ENCODE data around the gene PDE1C.

PDE1C gene

DNA sequence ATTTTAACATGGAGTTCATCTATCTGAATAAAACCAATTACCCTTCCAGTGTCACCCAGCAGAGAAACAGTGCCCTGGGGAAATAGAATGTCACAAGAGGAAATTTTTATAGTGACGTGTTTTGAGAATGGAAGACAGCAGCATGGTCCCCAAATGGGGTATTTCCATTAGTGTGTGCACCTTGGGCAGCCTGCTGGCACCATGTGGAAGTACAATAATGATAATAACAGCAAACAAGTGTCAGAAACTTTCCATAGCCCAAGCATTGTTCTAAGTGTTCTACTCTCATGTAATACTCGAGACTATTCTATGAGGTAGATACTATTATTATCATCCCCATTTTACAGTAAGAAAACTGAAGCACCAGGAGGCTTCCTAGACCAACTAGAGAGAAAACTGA lies 2.2 kb upstream of the PDE1C start:
- H3K14ac ChIP-seq (ENCODE audit: low read length in 2 of 2) = no peak overlapping the region
- WGBS = 95% methylated on average over 2 of the region's 2 CpGs

DNA sequence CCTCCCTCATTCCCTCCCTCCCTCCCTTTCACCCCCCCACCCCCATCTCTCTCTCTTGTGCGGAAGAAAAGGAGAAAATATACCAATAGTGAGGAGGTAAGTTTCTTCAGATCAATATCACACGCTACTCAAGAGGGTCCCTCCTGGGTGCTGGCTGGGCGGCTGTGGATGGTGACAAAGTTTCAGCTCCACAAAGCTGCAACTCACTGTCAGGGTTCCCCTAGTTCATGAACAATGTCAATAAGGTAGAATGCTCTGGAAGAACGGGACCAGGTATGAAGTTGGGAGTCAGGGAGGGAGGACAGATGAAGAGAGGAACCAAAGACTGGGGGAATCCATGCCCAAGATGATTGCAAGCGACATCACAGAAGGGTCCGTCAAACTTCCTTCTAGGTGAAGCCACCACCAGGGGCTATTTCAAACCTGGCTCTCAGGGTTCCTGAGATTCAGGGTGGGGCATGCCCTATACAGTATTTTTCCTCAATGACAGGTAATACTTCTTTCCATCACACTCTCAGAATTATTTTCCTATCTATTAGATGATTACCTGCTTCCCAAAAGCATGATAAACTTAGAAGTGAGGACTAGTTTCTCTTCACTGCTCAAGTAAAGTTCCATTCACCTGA lies 1.4 kb upstream of the PDE1C start:
- peaks cover 0 to 6% of the 10 kb centered on the region in 2 experiments for H3K27me3 ChIP-seq (ENCODE audit: control insufficient read depth in 1 of 2, insufficient read depth in 1 of 2, low read length in 2 of 2)
- H3K4me1 ChIP-seq (ENCODE audit: control insufficient read depth, insufficient read depth, low read depth, low read length) = peaks cover 2% of the 10 kb centered on the region
- peak overlapping the region; percentile 81 for H3K4me2 ChIP-seq (ENCODE audit: low read length, poor library complexity, severe bottlenecking)
- H4K91ac ChIP-seq (ENCODE audit: low read length) = no peak overlapping the region
- H2AFZ ChIP-seq (ENCODE audit: low read depth, low read length) = no peak overlapping the region
- H3K9me3 ChIP-seq (ENCODE audit: control insufficient read depth, low read length) = no peaks in the 10 kb centered on the region
- peaks cover 0 to 2% of the 10 kb centered on the region in 2 experiments for H3K36me3 ChIP-seq (ENCODE audit: control insufficient read depth in 1 of 2, insufficient read depth in 2 of 2, low read depth in 1 of 2, low read length in 2 of 2)
- no peak overlapping the region for H3K27ac ChIP-seq (ENCODE audit: low read length, poor library complexity, severe bottlenecking)
- H3K9ac ChIP-seq (ENCODE audit: low read length) = peak overlapping the region; percentile 88
- H3K79me1 ChIP-seq (replicated peaks; ENCODE audit: low read length, poor library complexity, severe bottlenecking) = peaks cover 5% of the 10 kb centered on the region
- H3K14ac ChIP-seq (ENCODE audit: low read length in 2 of 2) = no peak overlapping the region
- peak overlapping the region; percentile 17 for H2AK5ac ChIP-seq (ENCODE audit: low read length, severe bottlenecking)
- no peak overlapping the region for H2BK120ac ChIP-seq (ENCODE audit: low read depth, low read length)
- H2BK12ac ChIP-seq (ENCODE audit: low read length in 2 of 2) = no peak overlapping the region
- H3K4ac ChIP-seq (ENCODE audit: low read depth in 1 of 2, low read length in 2 of 2) = no peak overlapping the region
- 43% methylated on average over 5 of the region's 6 CpGs for WGBS
- H4K8ac ChIP-seq (ENCODE audit: low read length) = peak overlapping the region; percentile 85
- no peak for DNase-seq
- H3K18ac ChIP-seq (ENCODE audit: low read depth in 1 of 2, low read length in 2 of 2) = no peak overlapping the region
- H3K4me3 ChIP-seq (ENCODE audit: insufficient read depth in 1 of 2, low read depth in 1 of 2, low read length in 2 of 2) = peak overlapping the region; percentile 86 to 89
- H2BK15ac ChIP-seq (ENCODE audit: low read depth, poor library complexity, severe bottlenecking) = no peak overlapping the region
- H2BK5ac ChIP-seq (ENCODE audit: low read depth, low read length, poor library complexity, severe bottlenecking) = peak overlapping the region; percentile 35
- H3K23ac ChIP-seq (ENCODE audit: low read length in 2 of 2) = no peak overlapping the region

More for the DNA sequence above, 2.2 kb upstream of the PDE1C start:
- no peak overlapping the region for H2AK5ac ChIP-seq (ENCODE audit: low read length, severe bottlenecking)
- no peaks in the 10 kb centered on the region for H3K9me3 ChIP-seq (ENCODE audit: control insufficient read depth, low read length)
- H2BK120ac ChIP-seq (ENCODE audit: low read depth, low read length) = no peak overlapping the region
- no peak overlapping the region for H2BK12ac ChIP-seq (ENCODE audit: low read length in 2 of 2)
- no peaks in the 10 kb centered on the region for H3K36me3 ChIP-seq (ENCODE audit: control insufficient read depth in 1 of 2, insufficient read depth in 2 of 2, low read depth in 1 of 2, low read length in 2 of 2)
- no peak overlapping the region for H3K27ac ChIP-seq (ENCODE audit: low read length, poor library complexity, severe bottlenecking)
- H4K8ac ChIP-seq (ENCODE audit: low read length) = no peak overlapping the region
- H3K4me2 ChIP-seq (ENCODE audit: low read length, poor library complexity, severe bottlenecking) = no peak overlapping the region
- H3K4ac ChIP-seq (ENCODE audit: low read depth in 1 of 2, low read length in 2 of 2) = no peak overlapping the region
- H2AFZ ChIP-seq (ENCODE audit: low read depth, low read length) = no peak overlapping the region
- no peak overlapping the region for H3K23ac ChIP-seq (ENCODE audit: low read length in 2 of 2)
- H3K27me3 ChIP-seq (ENCODE audit: control insufficient read depth in 1 of 2, insufficient read depth in 1 of 2, low read length in 2 of 2) = peaks cover 0 to 6% of the 10 kb centered on the region in 2 experiments
- H4K91ac ChIP-seq (ENCODE audit: low read length) = no peak overlapping the region
- no peak overlapping the region for H2BK15ac ChIP-seq (ENCODE audit: low read depth, poor library complexity, severe bottlenecking)
- no peak overlapping the region for H3K18ac ChIP-seq (ENCODE audit: low read depth in 1 of 2, low read length in 2 of 2)
- H3K4me1 ChIP-seq (ENCODE audit: control insufficient read depth, insufficient read depth, low read depth, low read length) = peaks cover 2% of the 10 kb centered on the region
- H3K9ac ChIP-seq (ENCODE audit: low read length) = no peak overlapping the region
- H3K4me3 ChIP-seq (ENCODE audit: insufficient read depth in 1 of 2, low read depth in 1 of 2, low read length in 2 of 2) = peak overlapping the region in 1 of 2 experiments; percentile 89
- peaks cover 5% of the 10 kb centered on the region for H3K79me1 ChIP-seq (replicated peaks; ENCODE audit: low read length, poor library complexity, severe bottlenecking)
- DNase-seq = no peak
- H2BK5ac ChIP-seq (ENCODE audit: low read depth, low read length, poor library complexity, severe bottlenecking) = no peak overlapping the region

DNA sequence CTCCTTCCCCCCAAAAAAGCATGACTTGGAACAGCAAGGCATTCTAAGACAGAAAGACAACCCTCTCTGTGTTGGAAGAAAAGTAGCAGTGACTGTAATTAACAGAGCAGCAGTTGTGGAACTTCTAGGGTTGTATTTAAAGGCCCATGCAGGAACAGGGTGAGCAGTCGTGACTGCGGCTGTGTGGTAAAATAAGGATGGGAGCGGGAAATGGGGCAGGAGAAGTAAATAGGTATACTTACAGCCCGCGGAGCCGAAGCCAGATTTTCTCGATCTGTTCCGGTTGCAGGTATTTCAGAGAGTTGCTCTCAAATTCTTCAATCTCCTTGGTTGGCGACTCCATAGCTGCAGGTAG lies 179 bp downstream of the PDE1C start:
- no peaks in the 10 kb centered on the region for H3K9me3 ChIP-seq (ENCODE audit: control insufficient read depth, low read length)
- peak overlapping the region; percentile 83 for H2AFZ ChIP-seq (ENCODE audit: low read depth, low read length)
- H3K36me3 ChIP-seq (ENCODE audit: control insufficient read depth in 1 of 2, insufficient read depth in 2 of 2, low read depth in 1 of 2, low read length in 2 of 2) = peaks cover 0 to 2% of the 10 kb centered on the region in 2 experiments
- H3K18ac ChIP-seq (ENCODE audit: low read depth in 1 of 2, low read length in 2 of 2) = peak overlapping the region; percentile 58 to 86
- peak overlapping the region; percentile 10 for H2BK5ac ChIP-seq (ENCODE audit: low read depth, low read length, poor library complexity, severe bottlenecking)
- H3K14ac ChIP-seq (ENCODE audit: low read length in 2 of 2) = peak overlapping the region in 1 of 2 experiments; percentile 96
- H2BK12ac ChIP-seq (ENCODE audit: low read length in 2 of 2) = peak overlapping the region in 1 of 2 experiments; percentile 57
- peak; percentile 27 for DNase-seq
- no peak overlapping the region for H2AK5ac ChIP-seq (ENCODE audit: low read length, severe bottlenecking)
- H3K27ac ChIP-seq (ENCODE audit: low read length, poor library complexity, severe bottlenecking) = peak overlapping the region; percentile 69
- peaks cover 2% of the 10 kb centered on the region for H3K4me1 ChIP-seq (ENCODE audit: control insufficient read depth, insufficient read depth, low read depth, low read length)
- H3K9ac ChIP-seq (ENCODE audit: low read length) = peak overlapping the region; percentile 88
- peaks cover 8% of the 10 kb centered on the region for H3K79me1 ChIP-seq (replicated peaks; ENCODE audit: low read length, poor library complexity, severe bottlenecking)
- H3K23ac ChIP-seq (ENCODE audit: low read length in 2 of 2) = no peak overlapping the region
- peak overlapping the region; percentile 88 for H3K4me2 ChIP-seq (ENCODE audit: low read length, poor library complexity, severe bottlenecking)
- H3K4me3 ChIP-seq (ENCODE audit: insufficient read depth in 1 of 2, low read depth in 1 of 2, low read length in 2 of 2) = peak overlapping the region; percentile 86 to 89
- no peak overlapping the region for H2BK15ac ChIP-seq (ENCODE audit: low read depth, poor library complexity, severe bottlenecking)
- peak overlapping the region in 1 of 2 experiments; percentile 45 for H3K4ac ChIP-seq (ENCODE audit: low read depth in 1 of 2, low read length in 2 of 2)
- H4K91ac ChIP-seq (ENCODE audit: low read length) = no peak overlapping the region
- WGBS = 10% methylated on average over 9 of the region's 9 CpGs
- no peak overlapping the region for H2BK120ac ChIP-seq (ENCODE audit: low read depth, low read length)
- H3K27me3 ChIP-seq (ENCODE audit: control insufficient read depth in 1 of 2, insufficient read depth in 1 of 2, low read length in 2 of 2) = peaks cover 0 to 6% of the 10 kb centered on the region in 2 experiments
- H4K8ac ChIP-seq (ENCODE audit: low read length) = no peak overlapping the region

DNA sequence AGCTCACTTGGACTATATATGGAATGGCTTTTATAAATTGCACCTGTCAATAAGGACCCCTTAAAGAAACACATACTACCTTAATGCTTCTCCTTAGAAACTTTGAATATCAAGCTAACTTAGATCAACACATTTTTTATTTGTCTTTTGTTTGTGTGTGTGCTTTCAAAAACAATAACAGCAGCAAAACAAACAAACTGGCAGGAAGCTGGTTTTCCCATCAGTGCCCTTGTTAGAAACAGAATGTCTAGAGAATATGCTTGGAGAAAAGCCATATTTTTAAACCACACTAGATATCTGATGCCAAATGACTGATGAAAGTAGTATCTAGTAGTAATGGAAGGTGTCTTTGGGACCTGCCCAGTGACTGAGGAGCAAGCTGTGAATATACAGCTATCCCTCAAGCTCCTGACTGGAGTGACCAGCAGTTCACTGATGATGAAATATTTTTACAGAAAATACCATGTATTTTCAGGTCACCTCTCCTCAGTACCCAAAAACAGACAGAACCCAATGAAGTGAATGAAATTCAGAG lies 1.0 kb downstream of the PDE1C start:
- peak overlapping the region in 1 of 2 experiments; percentile 89 for H3K4me3 ChIP-seq (ENCODE audit: insufficient read depth in 1 of 2, low read depth in 1 of 2, low read length in 2 of 2)
- H2BK15ac ChIP-seq (ENCODE audit: low read depth, poor library complexity, severe bottlenecking) = no peak overlapping the region
- peaks cover 10% of the 10 kb centered on the region for H3K79me1 ChIP-seq (replicated peaks; ENCODE audit: low read length, poor library complexity, severe bottlenecking)
- no peaks in the 10 kb centered on the region for H3K9me3 ChIP-seq (ENCODE audit: control insufficient read depth, low read length)
- no peak overlapping the region for H3K14ac ChIP-seq (ENCODE audit: low read length in 2 of 2)
- H3K27ac ChIP-seq (ENCODE audit: low read length, poor library complexity, severe bottlenecking) = no peak overlapping the region
- H2BK12ac ChIP-seq (ENCODE audit: low read length in 2 of 2) = no peak overlapping the region
- peak overlapping the region; percentile 88 for H3K4me2 ChIP-seq (ENCODE audit: low read length, poor library complexity, severe bottlenecking)
- no peak overlapping the region for H3K4ac ChIP-seq (ENCODE audit: low read depth in 1 of 2, low read length in 2 of 2)
- H2AK5ac ChIP-seq (ENCODE audit: low read length, severe bottlenecking) = no peak overlapping the region
- H2AFZ ChIP-seq (ENCODE audit: low read depth, low read length) = no peak overlapping the region
- no peak overlapping the region for H3K18ac ChIP-seq (ENCODE audit: low read depth in 1 of 2, low read length in 2 of 2)
- H3K23ac ChIP-seq (ENCODE audit: low read length in 2 of 2) = no peak overlapping the region
- no peak overlapping the region for H2BK5ac ChIP-seq (ENCODE audit: low read depth, low read length, poor library complexity, severe bottlenecking)
- peaks cover 2% of the 10 kb centered on the region for H3K4me1 ChIP-seq (ENCODE audit: control insufficient read depth, insufficient read depth, low read depth, low read length)
- DNase-seq = no peak
- peak overlapping the region; percentile 88 for H3K9ac ChIP-seq (ENCODE audit: low read length)
- H4K91ac ChIP-seq (ENCODE audit: low read length) = no peak overlapping the region
- peaks cover 0 to 2% of the 10 kb centered on the region in 2 experiments for H3K36me3 ChIP-seq (ENCODE audit: control insufficient read depth in 1 of 2, insufficient read depth in 2 of 2, low read depth in 1 of 2, low read length in 2 of 2)
- no peak overlapping the region for H2BK120ac ChIP-seq (ENCODE audit: low read depth, low read length)
- H3K27me3 ChIP-seq (ENCODE audit: control insufficient read depth in 1 of 2, insufficient read depth in 1 of 2, low read length in 2 of 2) = peaks cover 0 to 6% of the 10 kb centered on the region in 2 experiments
- no peak overlapping the region for H4K8ac ChIP-seq (ENCODE audit: low read length)

Measured in mesenchymal stem cell (in vitro differentiated cells and primary cell).